ENCODE results near the gene PTEN. TPM values are rescaled to one million over a fixed set of nuclear protein-coding genes. Genes with fewer than 3 reads are reported as not detected.
"Not testable (repeated sequence)": the region's sequence is repeated elsewhere in the genome, so short reads cannot be mapped to it uniquely, and the experiment has no call there.

Gene PTEN
- total RNA-seq, 1 donor from 2014 or later: 69.3 TPM

DNA sequence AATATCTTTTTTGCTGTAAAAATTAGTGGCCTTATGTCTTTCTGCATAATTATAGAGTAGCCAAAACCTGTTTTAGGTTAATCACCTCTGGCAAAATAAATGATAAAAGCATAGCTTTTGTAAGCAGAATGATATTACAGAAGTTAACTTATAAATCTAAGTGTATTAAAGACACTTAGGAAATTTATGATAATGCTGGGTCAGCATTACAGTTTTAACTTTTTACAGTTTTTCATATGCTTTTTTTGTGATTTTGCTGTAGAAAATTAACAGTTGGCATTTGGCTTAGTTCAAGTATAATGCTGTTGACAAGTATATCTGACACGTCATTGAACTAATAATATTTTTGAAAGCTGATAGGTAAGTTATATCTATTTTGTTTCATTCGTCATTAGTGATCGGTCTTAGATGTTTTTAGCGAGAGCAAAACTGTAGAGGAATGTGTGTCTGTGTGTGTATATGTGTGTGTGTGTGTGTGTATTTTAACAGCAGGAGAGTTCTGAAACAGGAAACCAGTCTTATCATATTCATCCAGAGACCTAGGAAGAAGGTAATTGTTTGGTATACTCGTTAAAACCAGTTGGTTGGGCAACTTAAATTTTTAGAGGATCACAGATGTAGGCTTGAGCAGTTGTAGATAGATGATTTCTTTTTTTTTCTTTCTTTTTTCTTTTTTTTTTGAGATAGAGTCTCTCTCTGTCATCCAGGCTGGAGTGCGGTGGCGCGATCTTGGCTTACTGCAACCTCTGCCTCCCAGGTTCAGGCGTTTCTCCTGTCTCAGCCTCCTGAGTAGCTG is 15.4 kb downstream of the PTEN start:
- Mint-ChIP-seq H3K27ac (ENCODE audit: unreplicated experiment) (no peak overlapping the region), H3K4me1 (ENCODE audit: unreplicated experiment) (peaks cover 35% of the 10 kb centered on the region), H3K27me3 (ENCODE audit: unreplicated experiment) (no peaks in the 10 kb centered on the region), H3K36me3 (ENCODE audit: unreplicated experiment) (peaks cover 28% of the 10 kb centered on the region), H3K4me3 (ENCODE audit: unreplicated experiment) (no peak overlapping the region), H3K9me3 (ENCODE audit: unreplicated experiment) (no peaks in the 10 kb centered on the region)
- no peak for TF ChIP-seq CTCF (IDR thresholded peaks at IDR 0.05)
- no peak for DNase-seq (ENCODE audit: extremely low spot score, unreplicated experiment)

- TF ChIP-seq CTCF (IDR thresholded peaks at IDR 0.05): no peak
- DNase-seq (ENCODE audit: extremely low spot score, unreplicated experiment): no peak
- Mint-ChIP-seq H3K36me3 (ENCODE audit: unreplicated experiment) (peaks cover 28% of the 10 kb centered on the region), H3K27me3 (ENCODE audit: unreplicated experiment) (no peaks in the 10 kb centered on the region), H3K4me3 (ENCODE audit: unreplicated experiment) (no peak overlapping the region), H3K27ac (ENCODE audit: unreplicated experiment) (no peak overlapping the region), H3K9me3 (ENCODE audit: unreplicated experiment) (no peaks in the 10 kb centered on the region), H3K4me1 (ENCODE audit: unreplicated experiment) (peaks cover 24% of the 10 kb centered on the region)
These were observed 16.9 kb downstream of the PTEN start for GRCh38 chr10:87880336-87880735.

DNA sequence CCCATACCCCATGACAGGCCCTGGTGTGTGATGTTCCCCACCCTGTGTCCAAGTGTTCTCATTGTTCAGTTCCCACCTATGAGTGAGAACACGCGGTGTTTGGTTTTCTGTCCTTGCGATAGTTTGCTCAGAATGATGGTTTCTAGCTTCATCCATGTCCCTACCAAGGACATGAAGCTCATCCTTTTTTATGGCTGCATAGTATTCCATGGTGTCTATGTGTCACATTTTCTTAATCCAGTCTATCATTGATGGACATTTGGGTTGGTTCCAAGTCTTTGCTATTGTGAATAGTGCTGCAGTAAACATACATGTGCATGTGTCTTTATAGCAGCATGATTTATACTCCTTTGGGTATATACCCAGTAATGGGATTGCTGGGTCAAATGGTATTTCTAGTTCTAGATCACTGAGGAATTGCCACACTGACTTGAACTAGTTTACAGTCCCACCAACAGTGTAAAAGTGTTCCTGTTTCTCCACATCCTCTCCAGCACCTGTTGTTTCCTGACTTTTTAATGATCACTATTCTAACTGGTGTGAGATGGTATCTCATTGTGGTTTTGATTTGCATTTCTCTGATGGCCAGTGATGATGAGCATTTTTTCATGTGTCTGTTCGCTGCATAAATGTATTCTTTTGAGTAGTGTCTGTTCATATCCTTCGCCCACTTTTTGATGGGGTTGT is 18.1 kb downstream of the PTEN start:
- H3K27me3 Mint-ChIP-seq (ENCODE audit: unreplicated experiment); H3K27ac Mint-ChIP-seq (ENCODE audit: unreplicated experiment); DNase-seq (ENCODE audit: extremely low spot score, unreplicated experiment); H3K9me3 Mint-ChIP-seq (ENCODE audit: unreplicated experiment); H3K4me3 Mint-ChIP-seq (ENCODE audit: unreplicated experiment): not testable (repeated sequence)
- Mint-ChIP-seq H3K4me1 (ENCODE audit: unreplicated experiment) (peaks cover 21% of the 10 kb centered on the region), H3K36me3 (ENCODE audit: unreplicated experiment) (peaks cover 39% of the 10 kb centered on the region)

DNA sequence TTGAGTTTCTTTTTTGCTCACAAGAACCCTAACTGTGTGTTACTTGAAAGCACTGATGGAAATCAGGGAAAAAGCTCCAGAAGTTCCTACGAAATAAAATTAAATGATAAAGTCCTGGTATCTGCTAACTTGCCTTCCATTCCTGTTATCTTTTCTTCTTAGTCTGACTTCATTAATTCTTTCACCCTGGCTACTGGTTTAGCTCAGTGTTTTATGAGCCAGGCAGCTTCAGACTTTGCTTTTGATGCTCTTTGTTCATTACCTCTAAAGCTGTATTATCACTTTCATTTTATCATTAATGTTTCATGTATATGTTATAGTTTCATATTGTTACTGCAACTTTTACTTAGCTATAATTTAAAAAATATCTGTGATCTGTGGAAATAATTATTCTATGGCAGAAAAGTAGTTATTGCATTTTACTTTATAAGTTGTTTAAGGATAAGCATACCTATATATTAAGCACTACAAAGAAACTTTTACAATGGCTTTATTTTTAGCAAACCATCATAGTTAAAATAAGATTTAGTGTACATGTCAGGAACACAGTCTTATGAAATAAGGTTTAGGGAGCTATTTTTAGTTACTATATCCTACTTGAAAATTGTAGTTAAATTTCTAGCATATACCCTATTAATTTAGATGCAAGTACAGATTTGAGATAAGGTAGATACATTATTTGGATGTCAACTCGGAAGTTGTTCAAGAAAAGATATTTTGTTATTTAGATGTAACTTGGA is 19.3 kb downstream of the PTEN start:
- no peak for TF ChIP-seq CTCF (IDR thresholded peaks at IDR 0.05)
- Mint-ChIP-seq H3K4me3 (ENCODE audit: unreplicated experiment) (no peak overlapping the region), H3K36me3 (ENCODE audit: unreplicated experiment) (peaks cover 51% of the 10 kb centered on the region), H3K27ac (ENCODE audit: unreplicated experiment) (no peak overlapping the region), H3K27me3 (ENCODE audit: unreplicated experiment) (no peaks in the 10 kb centered on the region), H3K9me3 (ENCODE audit: unreplicated experiment) (peaks cover 12% of the 10 kb centered on the region), H3K4me1 (ENCODE audit: unreplicated experiment) (peaks cover 26% of the 10 kb centered on the region)
- DNase-seq (ENCODE audit: extremely low spot score, unreplicated experiment): no peak

- Mint-ChIP-seq H3K27ac (ENCODE audit: unreplicated experiment) (no peak overlapping the region), H3K4me3 (ENCODE audit: unreplicated experiment) (no peak overlapping the region), H3K4me1 (ENCODE audit: unreplicated experiment) (peaks cover 11% of the 10 kb centered on the region), H3K36me3 (ENCODE audit: unreplicated experiment) (peaks cover 36% of the 10 kb centered on the region), H3K27me3 (ENCODE audit: unreplicated experiment) (no peaks in the 10 kb centered on the region), H3K9me3 (ENCODE audit: unreplicated experiment) (peaks cover 12% of the 10 kb centered on the region)
- DNase-seq (ENCODE audit: extremely low spot score, unreplicated experiment): no peak
- no peak for TF ChIP-seq CTCF (IDR thresholded peaks at IDR 0.05)
These were observed 23.2 kb downstream of the PTEN start for GRCh38 chr10:87886635-87887034.
